ENCODE measurements around the gene FKBP2.

The FKBP2 gene

GRCh38 chr11:64263947-64264317 lies 23.0 kb downstream of the FKBP2 start:
- DNase-seq (ENCODE audit: low read depth in 2 of 2), result no peak

GRCh38 chr11:64264371-64264852 lies 23.5 kb downstream of the FKBP2 start:
- no peak for DNase-seq (ENCODE audit: low read depth in 2 of 2)

- no peak for DNase-seq (ENCODE audit: low read depth in 2 of 2)
Measured at GRCh38 chr11:64265176-64266160, 24.6 kb downstream of the FKBP2 start.

- DNase-seq (ENCODE audit: low read depth in 2 of 2), result no peak
Measured at GRCh38 chr11:64266339-64266738, 25.4 kb downstream of the FKBP2 start.

GRCh38 chr11:64267207-64267945 lies 26.5 kb downstream of the FKBP2 start:
- no peak for DNase-seq (ENCODE audit: low read depth in 2 of 2)

- DNase-seq (ENCODE audit: low read depth in 2 of 2), result no peak
Measured at GRCh38 chr11:64268025-64268892, 27.4 kb downstream of the FKBP2 start.

GRCh38 chr11:64268893-64269539 lies 28.1 kb downstream of the FKBP2 start:
- peak in 1 of 2 donors; percentile 50 for DNase-seq (ENCODE audit: low read depth in 2 of 2)

GRCh38 chr11:64269540-64270220 lies 28.8 kb downstream of the FKBP2 start:
- DNase-seq (ENCODE audit: low read depth in 2 of 2), result peak; percentile 95 to 97

- no peak for DNase-seq (ENCODE audit: low read depth in 2 of 2)
Measured at GRCh38 chr11:64275031-64275800, 34.3 kb downstream of the FKBP2 start.

- DNase-seq (ENCODE audit: low read depth in 2 of 2), result no peak
Measured at GRCh38 chr11:64275841-64276240, 34.9 kb downstream of the FKBP2 start.

GRCh38 chr11:64276653-64277431 lies 35.9 kb downstream of the FKBP2 start:
- DNase-seq (ENCODE audit: low read depth in 2 of 2), result no peak

- no peak for DNase-seq (ENCODE audit: low read depth in 2 of 2)
Measured at GRCh38 chr11:64278576-64279190, 37.8 kb downstream of the FKBP2 start.

GRCh38 chr11:64281957-64282770 lies 41.3 kb downstream of the FKBP2 start:
- no peak for DNase-seq (ENCODE audit: low read depth in 2 of 2)

GRCh38 chr11:64283092-64283491 lies 42.2 kb downstream of the FKBP2 start:
- DNase-seq (ENCODE audit: low read depth in 2 of 2), result no peak

- DNase-seq (ENCODE audit: low read depth in 2 of 2), result peak; percentile 90
Measured at GRCh38 chr11:64284048-64284961, 43.4 kb downstream of the FKBP2 start, which contains the start of gene BAD. Gene BAD (minus strand): TSS chr11:64284665. CDS start chr11:64284368, 297 bp downstream.

All from activated CD4-positive, alpha-beta T cell treated with anti-CD3 and anti-CD28 coated beads for 24 hours (primary cell).